GM12873 (cell line): ENCODE measurements around the gene TRANK1.

ENCODE experiments used
- TF ChIP-seq, protein P1 (sequence below): IDR thresholded peaks from 2 replicates; pipeline ENCODE4 v1.5.1; 2012; ENCODE audit warnings: low read depth, mild to moderate bottlenecking, moderate library complexity, low read length, control low read depth; ENCODE audit not compliant: insufficient read depth; ENCODE audit errors: missing control alignments

Gene TRANK1

GRCh38 chr3:36965440-36965839 lies 20.6 kb upstream of the TRANK1 start:
- TF ChIP-seq, protein P1, sequence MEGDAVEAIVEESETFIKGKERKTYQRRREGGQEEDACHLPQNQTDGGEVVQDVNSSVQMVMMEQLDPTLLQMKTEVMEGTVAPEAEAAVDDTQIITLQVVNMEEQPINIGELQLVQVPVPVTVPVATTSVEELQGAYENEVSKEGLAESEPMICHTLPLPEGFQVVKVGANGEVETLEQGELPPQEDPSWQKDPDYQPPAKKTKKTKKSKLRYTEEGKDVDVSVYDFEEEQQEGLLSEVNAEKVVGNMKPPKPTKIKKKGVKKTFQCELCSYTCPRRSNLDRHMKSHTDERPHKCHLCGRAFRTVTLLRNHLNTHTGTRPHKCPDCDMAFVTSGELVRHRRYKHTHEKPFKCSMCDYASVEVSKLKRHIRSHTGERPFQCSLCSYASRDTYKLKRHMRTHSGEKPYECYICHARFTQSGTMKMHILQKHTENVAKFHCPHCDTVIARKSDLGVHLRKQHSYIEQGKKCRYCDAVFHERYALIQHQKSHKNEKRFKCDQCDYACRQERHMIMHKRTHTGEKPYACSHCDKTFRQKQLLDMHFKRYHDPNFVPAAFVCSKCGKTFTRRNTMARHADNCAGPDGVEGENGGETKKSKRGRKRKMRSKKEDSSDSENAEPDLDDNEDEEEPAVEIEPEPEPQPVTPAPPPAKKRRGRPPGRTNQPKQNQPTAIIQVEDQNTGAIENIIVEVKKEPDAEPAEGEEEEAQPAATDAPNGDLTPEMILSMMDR: no peak

DNA sequence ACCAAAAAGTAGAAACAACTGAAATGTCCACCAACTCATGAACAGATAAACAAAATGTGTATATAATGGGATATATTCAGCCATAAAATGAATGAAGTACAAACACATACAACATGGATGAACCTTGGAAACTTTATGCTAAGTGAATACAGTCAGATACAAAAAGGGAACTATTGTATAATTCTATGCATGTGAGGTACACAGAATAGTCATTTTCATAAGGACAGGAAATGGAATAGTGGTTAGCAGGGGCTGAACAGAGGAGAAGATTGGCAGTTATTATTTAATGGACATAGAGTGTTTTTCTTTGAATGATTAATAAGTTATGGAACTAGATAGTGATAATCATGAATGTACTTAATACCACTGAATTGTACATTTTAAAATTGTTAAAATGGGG lies 20.0 kb upstream of the TRANK1 start:
- TF ChIP-seq, protein P1: no peak

DNA sequence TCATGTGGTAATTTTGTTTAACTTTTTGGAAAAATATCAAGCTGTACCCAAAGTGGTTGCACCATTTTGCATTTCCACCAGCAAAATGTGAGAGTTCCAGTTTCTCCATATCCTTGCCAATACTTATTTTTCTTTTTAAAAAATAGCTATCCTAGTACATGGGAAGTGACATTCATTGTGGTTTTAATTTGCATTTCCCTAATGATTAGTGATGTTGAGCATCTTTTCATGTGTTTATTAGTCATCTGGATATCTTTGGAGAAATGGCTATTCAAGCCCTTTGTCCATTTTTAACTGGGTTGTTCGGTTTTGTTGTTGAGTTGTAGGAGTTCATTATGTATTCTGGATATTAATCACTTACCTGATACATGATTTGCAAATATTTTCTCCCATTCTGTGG lies 19.5 kb upstream of the TRANK1 start:
- TF ChIP-seq, protein P1: no peak

GRCh38 chr3:36960502-36960901 lies 15.6 kb upstream of the TRANK1 start:
- TF ChIP-seq, protein P1: no peak

- TF ChIP-seq, protein P1: no peak
Observed at GRCh38 chr3:36959821-36960220, 15.0 kb upstream of the TRANK1 start.

DNA sequence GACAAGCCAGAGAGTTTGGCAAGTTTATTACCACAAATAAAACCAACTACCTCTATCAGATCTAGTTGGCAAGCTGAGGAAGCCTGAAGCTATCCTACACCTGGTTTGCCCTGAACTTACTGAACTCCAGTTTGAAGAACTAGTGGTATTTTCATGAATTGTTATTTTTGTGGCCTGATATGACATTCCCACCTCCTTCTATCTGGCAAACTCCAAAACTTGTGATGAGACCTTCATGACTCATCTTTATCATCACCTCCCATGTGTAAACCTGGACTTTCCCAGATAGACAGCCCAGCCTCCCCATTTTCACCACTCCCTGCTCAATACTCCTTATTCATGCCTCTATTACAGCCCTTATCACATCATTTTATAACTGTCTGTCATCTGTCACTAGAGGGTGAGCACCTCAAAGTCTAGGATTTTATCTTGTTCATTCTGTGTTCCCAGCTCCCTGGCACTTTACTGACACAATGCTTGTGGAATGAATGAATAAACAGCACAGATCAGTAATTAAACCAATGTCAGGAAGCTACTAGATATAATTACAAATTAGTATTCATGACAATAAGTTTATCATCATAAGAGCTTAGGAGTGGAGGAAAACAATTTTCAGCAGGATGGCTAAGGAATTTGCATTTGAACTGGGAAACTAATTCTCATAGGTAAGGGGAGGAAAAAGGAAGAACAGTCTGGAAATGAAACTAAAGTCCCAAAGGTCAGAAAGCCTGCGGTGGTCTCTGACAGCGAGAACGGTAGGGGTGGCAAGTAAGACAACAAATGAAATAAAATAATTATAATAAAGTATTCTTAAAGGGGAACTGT lies 13.2 kb upstream of the TRANK1 start:
- TF ChIP-seq, protein P1: no peak

GRCh38 chr3:36957063-36957462 lies 12.2 kb upstream of the TRANK1 start:
- TF ChIP-seq, protein P1: peak; percentile 41
